ENCODE results near the gene SPRN.
"Not testable (repeated sequence)": the region's sequence is repeated elsewhere in the genome, so short reads cannot be mapped to it uniquely, and the experiment has no call there.

SPRN gene

DNA sequence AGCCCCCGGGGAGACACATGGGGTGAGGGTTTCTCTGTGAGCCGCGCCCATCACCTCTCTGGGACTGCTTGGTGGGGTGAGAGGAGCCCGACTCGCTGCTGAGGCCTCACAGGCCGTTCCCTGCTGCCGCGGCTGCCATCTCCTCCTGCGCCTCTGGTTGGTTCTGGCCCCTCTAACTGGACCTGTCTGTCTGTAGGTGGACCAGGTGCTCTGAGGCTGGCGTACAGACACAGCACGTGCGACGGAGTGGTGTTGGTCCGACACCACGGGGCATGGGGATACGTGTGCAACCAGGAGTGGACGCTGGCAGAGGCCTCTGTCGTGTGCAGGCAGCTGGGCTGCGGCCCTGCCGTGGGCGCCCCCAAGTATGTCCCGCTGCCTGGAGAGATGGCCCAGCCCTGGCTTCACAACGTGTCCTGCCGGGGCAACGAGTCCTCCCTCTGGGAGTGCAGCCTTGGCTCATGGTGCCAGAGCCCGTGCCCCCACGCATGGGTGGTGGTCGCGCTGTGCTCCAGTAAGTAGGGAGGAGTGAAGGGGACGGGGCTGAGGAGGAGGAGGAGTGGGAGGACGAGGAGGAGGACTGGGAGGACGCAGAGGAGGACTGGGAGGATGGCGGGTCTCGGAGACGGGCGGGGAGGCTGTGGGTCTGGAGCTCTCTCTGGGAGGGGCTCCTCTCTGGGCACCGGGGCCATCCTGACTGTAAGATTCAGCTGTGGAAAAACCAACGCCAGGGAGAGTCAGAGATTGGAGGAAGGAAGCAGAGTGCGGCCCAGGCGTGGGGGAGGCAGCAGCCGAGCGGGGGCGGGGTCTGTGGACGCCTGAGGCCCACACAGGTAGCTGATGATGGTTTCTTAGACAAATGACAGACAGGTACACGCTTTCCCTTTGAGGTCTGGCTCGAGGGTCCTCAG lies 31.9 kb upstream of the SPRN start:
- DNase-seq, result no peak

DNA sequence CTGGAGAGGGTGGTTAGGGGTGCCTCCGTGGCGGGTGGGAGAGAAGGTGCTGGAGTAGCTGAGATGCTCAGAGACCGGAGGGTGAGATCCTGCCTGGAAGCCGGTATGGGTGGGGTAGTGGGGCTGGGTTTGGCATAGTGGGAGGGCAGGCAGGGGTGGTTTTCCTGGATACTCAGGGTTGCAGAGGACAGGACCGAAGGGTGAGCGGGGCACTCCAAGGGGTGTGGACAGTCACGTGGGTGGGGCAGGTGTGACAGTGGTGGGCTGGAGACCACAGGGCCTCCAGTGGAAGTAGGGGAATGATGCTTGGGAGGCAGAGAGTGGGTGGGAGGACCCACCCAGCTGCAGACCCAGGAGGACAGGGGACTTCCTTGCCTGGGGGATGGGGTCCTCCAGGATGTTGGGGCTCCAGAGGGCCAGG lies 31.2 kb upstream of the SPRN start:
- DNase-seq, result no peak

DNA sequence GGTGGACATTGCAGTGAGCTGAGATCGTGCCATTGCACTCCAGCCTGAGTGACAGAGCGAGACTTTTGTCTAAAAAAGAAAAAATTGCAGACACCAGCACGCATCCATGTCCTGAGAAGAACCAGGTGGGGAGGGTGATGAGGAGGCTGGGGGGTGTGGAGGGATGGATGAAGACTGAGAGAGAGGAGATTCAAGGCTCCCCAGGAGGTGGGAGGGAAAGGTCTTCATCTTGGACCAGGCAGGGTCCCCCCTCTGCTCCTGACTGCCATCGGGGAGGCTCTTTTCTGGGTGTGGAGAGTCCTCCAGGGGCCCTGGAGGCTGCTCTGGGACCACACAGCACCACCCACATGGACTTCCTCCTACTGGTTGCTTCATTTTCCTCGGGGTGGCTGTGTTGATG lies 30.8 kb upstream of the SPRN start:
- DNase-seq, result no peak

DNA sequence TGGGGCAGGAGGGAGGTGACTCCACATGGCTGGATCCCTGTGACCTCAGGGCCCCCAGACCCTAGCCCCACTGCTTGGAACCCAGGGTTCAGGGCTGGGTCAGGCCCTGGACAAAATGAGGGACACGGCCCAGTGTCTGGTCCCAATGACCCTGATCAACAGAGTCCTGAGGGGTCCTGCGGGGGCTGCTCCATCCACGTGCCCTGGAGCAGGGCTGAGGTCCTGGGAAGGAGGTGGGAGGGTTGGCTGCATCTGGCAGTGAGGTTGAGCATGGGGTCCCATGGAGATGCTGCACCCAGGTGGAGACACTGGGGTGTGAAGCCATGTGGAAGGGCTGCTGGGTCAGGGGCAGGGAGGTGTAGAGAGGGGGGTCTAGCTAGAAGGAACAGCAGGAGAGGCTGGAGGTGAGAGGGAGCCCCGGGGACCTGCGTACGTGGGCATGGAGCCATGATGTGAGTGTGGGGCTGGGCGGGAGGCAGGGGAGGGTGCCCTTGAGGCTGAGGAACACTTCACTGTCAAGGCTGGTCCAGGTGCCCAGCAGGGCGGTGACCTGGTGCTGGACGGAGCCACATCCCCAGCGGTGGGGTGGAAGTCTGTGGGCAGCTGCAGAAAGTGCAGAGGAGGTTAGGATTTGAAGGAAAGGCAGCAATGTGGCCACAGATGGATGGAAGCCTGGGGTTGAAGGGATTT lies 29.9 kb upstream of the SPRN start:
- no peak for DNase-seq

DNA sequence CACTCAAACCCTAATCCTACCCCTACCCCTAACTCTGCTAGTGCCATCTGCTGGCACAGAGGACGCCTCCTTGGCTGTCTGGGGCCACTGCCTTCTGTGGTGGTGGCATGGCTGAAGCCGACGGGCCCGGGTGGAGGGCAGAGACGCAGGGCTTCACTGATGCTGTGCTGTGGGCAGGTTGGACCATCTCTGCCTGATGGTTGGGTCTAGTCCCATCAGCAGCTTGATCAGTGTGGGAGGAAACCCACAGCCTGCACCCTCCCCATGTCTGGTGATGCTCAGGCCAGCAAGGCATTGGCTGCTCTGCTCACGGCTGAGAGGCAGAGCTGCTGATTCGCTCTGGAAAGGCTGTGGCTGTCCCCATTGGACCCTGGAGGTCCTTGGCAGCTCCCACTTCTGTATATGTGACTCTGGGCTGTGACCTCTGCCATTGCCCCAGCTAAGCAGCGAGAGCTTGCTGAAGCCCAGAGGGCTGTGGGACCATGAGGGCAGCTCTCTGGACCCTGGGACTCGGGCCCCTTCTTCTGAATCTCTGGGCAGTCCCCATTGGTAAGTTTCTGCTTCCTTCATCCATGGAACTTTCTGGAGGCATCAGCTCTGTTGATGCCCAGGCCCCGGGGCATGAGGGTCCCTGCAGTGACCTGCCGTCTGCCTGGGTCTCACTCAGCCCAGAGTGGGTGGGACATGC lies 29.2 kb upstream of the SPRN start, which contains the start of gene SCART1:
TSS of gene SCART1 (plus strand) at position 430 of the 688 bp plus-strand sequence. CDS start at position 483, 53 bp downstream.
- DNase-seq, result no peak

DNA sequence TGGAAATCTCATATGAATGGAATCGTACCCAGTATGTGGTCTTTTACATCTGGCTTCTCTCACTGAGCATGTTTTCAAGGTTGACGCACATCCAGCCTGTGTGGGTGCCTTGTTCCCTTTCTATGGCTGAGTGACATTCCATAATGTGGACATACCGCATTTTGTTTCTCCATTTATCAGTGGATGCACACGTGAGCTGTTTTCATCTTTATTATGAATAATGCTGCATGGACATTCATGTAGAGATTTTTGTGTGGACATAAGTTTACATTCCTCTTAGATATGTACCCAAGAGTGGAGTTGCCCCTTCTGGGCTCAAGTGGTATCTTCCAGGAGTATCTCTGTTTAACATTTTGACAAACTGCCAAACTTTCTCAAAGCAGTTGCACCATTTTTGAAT lies 28.0 kb upstream of the SPRN start:
- no peak for DNase-seq

DNA sequence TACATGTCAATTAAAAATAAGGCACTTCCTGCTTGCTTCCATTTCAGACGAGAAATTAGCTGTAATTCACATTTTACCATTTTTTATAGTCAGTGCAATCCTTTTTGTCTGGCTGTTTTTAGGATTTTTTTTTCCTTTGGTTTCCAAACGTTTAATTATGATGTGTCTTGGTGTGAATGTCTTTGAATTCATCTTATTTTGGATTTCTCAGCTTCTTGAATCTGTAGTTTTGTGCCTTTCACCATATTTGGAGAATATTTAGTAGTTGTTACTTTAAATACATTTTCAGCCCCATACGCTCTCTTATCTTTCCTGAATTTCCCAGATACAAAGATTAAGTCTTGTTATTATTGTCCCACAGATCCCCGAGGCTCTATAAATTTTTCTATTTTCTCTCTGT lies 26.9 kb upstream of the SPRN start:
- DNase-seq, result no peak

DNA sequence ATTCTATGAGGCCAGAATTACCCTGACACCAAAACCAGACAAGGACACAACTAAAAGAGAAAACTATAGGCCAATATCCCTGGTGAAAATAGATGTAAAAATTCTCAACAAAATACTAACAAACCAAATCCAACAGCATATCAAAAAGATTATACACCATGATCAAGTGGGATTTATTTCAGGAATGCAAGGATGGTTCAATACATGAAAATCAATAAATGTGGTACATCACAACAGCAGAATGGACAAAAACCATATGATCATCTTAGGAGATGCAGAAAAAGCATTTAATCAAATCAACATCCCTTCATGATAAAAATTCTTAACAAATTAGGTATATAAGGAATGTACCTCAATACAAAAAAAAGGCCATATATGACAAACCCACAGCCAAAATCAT lies 23.7 kb upstream of the SPRN start:
- no peak for DNase-seq

DNA sequence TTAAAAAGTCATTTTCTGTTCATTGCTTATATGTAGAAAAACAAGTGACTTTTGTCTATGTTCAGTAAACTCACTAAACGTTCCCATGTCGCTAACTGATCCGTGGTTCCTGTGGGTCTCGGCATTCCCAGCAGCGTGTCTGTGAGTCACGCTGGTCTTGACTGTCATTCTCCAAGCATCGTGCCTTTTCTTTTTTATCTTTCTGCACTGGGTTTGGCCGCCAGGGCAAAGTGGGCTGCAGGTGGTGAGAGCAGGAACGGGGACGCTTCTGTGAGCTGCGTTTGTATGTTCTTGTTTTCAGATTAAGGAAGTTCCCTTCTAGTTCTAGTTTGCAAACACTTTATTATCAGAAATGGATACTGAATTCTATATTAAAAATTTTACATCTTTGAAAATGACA lies 22.6 kb upstream of the SPRN start:
- no peak for DNase-seq

DNA sequence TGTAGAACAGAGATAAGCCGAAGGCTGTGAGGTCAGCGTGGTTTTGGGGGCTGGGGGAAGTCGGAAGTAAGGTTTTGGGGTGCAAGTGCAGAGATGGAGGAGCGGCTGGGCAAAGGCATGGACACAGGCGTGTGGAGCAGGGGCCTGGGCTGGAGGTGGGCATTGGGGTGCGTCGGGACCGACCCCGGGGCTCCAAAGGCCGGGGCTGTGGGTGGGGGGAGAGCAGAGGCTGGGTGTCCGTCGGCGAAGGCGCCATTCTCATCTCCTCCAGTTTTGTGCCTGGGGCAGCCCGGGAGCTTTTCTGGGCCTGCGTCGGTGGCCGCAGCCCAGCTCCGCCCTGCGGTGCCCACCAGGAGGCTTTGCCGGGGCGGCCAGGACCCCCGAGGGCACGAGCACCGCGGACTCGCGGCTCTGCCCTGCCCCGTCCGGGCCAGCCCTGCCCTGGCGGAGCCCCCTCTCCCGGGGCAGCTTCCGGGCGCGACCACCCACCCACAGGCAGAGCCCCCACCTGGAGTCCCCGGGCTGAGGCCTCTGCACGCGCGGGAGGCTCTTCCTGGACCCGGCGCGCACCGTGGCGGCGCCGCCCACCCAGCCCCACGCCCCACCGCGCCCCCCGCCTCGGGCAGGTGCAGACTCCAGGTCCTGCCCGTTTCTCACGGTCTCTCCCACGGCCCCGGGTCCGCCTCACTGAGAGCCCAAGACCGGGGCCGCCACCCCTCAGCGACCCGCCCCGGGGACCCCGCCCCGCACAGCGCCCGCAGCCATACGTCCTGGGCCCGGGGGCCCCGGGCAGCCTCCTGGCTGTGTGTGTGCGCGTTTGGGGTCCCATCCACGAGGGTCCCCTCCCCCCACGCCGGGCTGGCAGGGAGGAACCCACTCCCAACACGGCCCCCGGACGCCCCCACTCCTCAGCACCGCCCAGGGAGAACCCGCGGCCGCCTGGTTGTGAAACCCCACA lies 21.6 kb upstream of the SPRN start:
- DNase-seq, result no peak

DNA sequence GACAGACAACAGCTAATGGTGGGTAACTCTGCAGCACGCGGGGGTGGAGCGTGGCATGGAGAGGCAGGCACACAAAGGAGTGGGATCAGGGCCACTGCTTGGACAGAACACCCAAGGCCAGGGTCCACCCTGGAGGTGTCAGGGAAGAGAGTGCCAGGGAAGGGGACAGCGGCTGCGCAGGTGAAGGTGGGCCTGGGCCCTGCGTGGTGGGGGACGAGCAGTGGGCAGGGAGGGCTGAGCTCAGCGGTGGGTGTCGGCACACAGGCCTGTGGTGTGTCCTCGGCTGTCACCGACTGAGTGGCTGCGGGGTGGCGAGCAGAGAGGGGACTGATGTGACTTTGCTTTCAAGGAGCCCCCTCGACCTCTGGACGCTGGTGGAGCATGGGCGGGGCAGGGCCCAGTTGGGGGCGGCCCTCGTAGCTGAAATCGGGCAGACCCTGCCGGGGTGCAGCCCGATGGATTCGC lies 20.9 kb upstream of the SPRN start:
- no peak for DNase-seq

DNA sequence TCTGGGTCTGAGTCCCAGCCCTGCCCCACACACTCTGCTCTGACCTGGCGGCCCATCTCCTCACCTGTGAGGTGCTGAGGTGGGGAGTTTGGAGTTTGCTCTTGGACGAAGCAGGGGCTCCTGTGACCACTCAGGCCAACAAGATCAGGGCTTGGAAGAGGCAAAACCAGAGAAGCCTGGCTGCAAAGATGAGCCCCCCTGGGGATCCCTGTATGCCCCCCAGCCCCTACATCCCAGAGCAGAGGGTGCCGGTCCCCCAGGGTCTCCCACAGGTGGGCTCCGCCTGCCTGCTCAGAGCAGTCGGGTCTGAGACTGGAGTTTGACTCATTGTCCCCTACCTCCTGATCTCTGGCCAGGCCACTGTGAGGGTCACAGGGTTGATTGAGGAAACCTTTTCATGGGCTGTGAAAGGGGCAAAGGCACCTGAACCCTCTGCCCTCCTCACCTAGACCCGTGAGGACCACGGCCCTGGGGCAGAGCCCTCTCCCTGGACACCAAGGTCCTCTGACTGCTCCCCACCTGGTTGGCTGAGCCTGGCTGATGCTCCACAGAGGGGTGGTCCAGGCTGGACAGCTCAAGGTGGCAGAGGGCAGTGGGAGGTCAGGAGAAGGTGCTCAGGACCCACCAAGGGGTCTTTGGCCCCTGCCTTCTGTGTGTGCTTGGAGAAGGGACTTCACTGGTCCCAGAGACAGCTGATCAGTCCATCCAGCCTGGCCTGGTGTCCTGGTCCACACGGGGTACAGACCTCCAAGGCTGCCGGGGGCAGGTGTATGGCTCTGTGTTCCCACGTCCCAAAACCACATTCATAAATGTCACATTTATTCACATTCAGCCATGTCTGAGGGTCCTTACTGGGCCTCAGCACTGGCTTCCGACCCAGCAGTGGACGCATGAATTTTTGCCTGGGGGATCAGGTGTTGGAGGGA lies 20.2 kb upstream of the SPRN start:
- DNase-seq, result no peak

DNA sequence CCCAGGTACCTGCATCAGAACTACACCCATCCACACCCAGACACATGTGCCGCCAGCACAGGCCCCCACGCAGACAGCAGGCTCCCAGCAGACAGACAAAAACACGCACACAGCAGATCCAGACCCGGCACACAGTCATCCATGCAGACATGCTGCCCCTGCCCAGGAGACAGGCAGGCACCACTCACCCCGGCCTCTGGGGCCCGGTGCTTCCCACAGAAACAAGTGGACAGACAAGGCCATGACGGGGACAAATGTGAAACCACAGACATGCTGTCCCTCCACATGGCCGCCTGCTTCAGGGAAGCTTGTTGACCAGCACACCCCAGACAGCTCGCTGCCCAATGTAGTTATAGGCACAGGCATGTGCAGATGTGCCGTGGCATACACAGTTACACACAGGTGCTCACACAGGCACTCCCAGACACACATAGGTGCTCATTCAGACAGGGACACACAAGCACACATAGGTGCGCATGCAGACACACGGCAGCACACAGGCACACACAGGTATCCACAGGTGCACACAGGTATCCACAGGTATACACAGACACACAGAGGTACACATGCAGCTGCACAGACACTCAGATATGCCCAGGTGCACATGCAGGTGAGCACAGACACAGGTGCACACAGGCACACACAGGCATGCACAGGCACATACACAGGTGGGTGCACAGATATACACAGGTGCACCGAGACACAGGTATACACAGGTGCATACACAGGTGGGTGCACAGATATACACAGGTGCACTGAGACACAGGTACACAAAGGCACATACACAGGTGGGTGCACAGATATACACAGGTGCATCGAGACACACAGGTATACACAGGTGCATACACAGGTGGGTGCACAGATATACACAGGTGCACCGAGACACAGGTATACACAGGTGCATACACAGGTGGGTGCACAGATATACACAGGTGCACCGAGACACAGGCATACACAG lies 18.8 kb upstream of the SPRN start:
- no peak for DNase-seq

DNA sequence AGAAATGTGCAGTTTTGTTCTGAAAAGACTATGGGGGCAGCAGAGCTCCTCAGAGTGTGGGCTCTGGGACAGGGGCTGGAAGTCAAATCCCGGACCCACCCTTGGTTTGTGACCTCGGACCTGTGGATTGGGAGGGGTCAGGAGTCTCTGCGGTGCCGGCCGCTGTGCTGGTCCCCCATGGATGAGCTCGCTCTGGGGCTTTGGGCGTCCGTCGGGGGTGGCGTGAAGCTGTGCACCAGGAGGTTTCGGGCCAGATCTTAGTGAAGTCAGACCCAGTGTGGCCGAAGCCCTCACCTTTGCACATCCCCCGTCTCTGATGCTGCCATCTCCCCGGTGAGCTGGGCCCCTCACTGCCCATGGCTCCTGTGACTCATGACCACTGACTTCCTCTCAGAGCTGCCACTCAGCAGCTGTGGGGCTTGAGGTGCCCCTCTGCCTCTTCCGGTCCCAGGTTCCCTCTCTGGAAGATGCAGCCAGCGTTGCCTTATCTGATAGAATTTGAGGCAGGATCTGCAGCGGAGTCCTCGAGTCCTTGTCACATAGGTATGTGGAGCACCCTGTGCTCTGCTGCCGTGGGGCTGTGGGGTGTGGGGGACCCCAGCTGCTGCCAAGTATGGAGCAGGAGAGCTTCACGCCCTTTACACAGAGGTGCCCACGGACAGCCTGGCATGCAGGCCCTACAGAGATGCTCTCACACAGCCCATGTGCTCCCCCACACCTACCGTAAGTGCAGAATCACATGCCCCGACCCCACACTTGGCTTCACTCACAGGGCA lies 18.0 kb upstream of the SPRN start:
- DNase-seq, result no peak

DNA sequence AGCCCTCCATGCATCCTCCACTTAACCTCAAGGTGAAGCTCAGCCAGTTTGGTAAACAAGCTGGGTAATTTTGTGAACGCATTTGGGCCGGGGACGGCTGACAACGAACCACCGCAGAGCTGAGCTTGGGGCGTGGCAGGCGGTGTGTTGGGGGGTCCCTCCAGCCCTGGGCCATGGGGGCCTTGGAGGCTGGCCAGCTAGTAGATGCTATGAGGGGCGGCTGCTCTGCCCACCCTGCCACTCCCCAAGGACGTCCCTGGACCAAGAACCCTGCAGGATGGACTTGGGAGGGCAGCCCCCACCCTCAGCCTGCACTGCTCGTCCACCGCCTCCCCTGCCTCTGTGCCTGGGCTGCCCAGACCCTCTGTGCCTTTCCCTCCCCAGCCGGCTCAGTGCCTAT lies 17.4 kb upstream of the SPRN start:
- no peak for DNase-seq

DNA sequence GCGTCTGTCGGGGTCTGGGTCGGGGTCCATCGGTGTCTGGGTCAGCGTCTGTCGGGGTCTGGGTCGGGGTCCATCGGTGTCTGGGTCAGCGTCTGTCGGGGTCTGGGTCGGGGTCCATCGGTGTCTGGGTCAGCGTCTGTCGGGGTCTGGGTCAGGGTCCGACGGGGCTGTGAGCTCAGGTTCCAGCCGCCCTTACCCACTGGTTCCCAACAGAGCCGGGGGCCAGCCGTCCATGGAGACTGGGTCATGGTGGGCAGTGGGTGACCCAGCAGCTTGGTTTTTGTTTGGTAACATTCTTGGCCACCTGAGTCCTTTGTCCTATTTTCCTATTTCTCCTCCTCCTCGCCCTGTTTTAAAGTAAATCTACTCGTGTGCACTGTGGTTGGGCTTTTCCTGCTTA lies 16.9 kb upstream of the SPRN start:
- not testable (repeated sequence) for DNase-seq

DNA sequence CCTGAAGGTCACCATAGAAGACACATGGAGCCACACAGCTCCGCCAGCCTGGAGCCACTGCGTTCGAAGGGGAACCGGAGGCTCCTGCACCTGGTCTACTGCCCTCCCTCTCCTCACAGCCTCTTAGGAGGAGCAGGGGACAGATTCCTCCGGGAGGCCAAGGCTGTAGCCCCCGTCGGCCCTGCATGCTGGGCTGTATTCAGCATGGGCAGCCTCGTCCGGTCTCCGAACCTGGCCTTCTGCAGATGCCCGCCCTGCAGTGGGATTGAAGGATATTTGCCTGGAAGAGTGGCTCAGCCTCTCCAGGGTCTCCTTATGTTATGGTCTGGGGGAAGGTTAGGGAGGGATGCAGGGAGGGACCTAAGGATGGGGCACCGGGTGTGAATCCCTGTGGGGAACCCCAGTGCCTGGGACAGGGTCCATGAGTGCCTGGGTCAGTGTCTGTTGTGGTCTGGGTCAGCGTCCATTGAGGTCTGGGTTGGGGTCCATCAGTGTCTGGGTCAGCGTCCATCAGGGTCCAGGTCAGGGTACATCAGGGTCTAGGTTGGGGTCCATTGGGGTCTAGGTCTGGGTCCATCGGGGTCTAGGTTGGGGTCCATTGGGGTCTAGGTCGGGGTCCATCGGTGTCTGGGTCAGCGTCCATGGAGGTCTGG lies 16.3 kb upstream of the SPRN start:
- no peak for DNase-seq

All from DMS153 (cell line).